Spleen (tissue), 7 donors: ENCODE results near the gene FOXL3.

Source experiments
- CTCF ChIP-seq, 11 experiments: fragments of 200-600 bp in 7 of 11; fragments of 450-650 bp in 4 of 11; sonication (generic) in 4 of 11; IDR thresholded peaks in 8 of 11; conservative IDR thresholded peaks in 3 of 11; 1 replicate in 7 of 11; 2 replicates in 4 of 11; pipeline versions ENCODE4 v1.4.0 to v1.8.0; 2016 to 2021; ENCODE audit warnings: antibody characterized with exemption in 11 of 11, inconsistent platforms in 4 of 11, mild to moderate bottlenecking in 1 of 11
- POLR2A ChIP-seq, 3 donors: fragments of 450-650 bp; IDR thresholded peaks; one replicate each; pipeline ENCODE4 v1.5.1; 2017; ENCODE audit warnings: antibody characterized with exemption in 3 of 3, mild to moderate bottlenecking in 1 of 3
- donor health status: DM: no; HTN: no; CAD: no; lungs with moderate emphysema.
- donor health status: DM: no; HTN: no; CAD: no.
- donor health status: DM: no; HTN: no; CAD: no.

DNA sequence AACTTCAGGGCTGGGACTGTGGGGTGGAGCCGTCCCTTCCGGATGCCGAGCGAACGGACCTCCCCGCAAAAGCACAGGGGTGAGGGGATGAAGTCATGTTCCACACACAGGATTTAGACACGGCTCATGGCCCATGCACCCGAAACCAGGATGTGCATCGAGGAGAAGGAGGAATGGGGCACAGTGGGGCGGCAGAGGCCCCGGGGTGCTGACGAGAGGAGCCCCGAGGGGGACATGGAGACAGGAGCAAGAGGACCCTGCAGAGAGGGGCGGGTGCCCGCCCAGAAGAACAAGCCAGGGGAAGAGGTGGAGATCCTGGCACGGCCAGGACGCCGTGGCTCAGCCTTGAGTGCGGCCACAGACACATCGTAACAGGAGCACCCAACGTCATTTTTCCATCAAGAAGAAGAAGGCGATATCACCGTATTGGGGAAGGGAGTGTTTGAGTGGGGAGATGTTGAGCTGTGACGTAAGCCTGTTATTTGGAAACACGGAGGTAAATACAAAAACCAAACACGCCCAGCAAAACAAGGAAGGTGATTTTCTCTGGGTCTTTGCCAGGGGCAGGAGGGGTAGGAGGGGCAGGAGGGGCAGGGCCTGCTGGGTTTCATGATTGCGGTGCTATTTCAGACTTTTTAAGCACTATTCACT, 25.3 kb upstream of the FOXL3 start:
- TF ChIP-seq CTCF (IDR thresholded peaks at IDR 0.05 in 8 of 11, conservative IDR thresholded peaks at IDR 0.05 in 3 of 11) = no peak
- TF ChIP-seq POLR2A (IDR thresholded peaks at IDR 0.05) = no peak
